Activated naive CD4-positive, alpha-beta T cell treated with Interleukin-2 at 50 U/mL for 16 hours (primary cell): ENCODE measurements around the gene ERBB4.
"Not testable (repeated sequence)": the region's sequence is repeated elsewhere in the genome, so short reads cannot be mapped to it uniquely, and the experiment has no call there.

Experiments
- DNase-seq: peaks from one replicate; pipeline ENCODE4 v3.0.0-alpha.2; 2020

Gene ERBB4

GRCh38 chr2:212193803-212194202 lies 344.8 kb downstream of the ERBB4 start:
- no peak for DNase-seq

- no peak for DNase-seq
Measured at GRCh38 chr2:212193056-212193455, 345.5 kb downstream of the ERBB4 start.

GRCh38 chr2:212191438-212191837 lies 347.2 kb downstream of the ERBB4 start:
- not testable (repeated sequence) for DNase-seq

DNA sequence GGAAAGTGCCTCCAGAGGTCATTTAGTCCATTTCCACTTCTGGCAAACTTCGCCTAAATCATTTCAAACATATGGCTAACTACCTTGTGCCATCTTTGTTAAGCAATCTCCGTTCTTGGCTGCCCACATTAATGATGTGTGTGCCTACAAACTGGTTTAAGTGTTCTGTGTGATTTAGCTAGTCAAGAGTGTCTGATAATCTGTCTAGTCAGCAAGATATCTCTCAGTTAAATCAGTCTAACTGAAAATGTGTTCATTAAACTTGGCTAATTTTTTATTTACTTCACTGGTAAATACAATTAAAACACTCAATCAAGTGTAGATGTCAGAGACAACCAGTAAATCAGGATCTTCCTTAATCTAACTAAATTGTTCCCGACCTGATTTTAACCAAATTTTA lies 352.4 kb downstream of the ERBB4 start:
- DNase-seq, result no peak

DNA sequence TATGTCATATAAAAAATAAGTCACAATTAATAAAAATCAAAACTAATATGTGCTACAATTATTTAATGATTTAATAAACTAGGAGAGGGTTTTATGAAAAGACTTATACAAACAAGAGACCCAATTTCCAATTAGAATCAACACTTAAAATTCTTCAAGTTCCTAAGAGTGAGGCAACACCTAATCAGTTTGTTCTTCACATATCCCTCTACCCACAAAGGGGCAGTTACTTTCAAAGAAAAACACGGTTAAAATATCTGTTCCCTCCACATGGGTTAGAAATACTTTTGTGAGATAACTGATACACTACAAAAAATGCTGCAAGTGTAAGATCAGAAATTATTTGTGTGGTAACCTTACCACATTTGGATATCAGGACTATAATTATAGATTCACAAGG lies 357.0 kb downstream of the ERBB4 start:
- no peak for DNase-seq

DNA sequence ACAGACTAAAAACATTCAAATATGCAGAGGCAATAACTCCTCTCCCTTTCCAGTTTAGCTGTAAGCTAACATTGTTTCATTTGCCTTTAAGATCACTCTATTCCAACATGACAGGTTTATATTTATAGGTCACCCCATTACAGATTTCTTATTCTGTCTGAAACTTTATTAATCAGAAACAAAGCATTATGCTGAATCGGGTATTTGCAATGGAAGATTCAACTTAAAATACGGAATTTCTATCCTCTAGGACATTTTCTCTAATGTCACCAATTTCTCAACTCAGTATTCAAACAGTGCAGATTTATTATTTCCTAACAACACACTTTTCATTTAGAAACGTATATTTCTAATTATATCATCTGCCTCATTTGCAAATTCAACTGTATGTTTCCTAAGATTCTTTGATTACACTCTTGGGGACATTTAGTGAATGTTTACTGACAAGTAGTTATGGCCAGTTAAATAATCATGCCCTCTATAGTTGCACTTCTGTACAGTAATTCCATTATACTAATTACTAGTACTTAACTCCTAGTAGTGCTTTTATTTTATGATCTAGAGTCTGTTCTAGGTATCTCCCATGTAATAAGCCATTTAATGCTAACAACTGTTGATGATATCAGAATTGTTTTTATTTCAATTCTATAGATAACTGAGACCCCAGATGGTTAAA lies 358.1 kb downstream of the ERBB4 start:
- no peak for DNase-seq

- DNase-seq, result no peak
Measured at GRCh38 chr2:212177724-212178123, 360.9 kb downstream of the ERBB4 start.

GRCh38 chr2:212176151-212176550 lies 362.5 kb downstream of the ERBB4 start:
- no peak for DNase-seq

DNA sequence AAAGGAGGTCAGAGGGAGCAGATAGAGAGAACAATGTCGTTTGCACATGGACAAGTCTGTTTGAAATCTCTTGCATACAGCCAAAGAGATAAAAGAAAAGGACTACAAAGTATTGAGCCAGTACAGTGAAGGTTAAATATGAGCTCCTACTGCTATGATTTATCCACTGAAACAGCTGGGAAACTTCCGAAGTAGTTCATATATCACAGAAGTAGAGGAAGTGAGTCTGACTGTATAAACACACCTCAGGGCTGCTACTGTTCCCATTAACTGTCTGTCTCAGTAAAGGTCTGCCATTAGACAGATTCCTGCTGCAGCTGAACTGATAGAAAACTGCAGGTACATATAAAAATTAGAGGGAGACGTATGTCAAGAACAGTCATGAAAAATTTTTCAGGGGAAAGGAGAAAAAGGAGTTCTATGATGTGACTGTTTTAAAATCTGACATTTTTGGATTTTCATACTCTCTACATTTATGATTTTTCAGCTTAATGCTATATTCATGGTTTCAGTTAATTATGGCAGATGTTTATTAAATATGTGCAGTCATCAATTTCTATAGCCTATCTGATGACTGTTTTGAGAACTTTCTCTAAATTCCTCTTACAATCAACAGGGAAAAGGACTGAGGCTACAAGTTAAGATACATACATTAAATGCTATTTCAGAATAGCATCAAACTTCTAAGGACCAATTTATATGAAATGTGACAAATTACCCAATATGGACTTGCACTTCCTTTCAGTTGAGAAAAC lies 364.7 kb downstream of the ERBB4 start:
- no peak for DNase-seq

DNA sequence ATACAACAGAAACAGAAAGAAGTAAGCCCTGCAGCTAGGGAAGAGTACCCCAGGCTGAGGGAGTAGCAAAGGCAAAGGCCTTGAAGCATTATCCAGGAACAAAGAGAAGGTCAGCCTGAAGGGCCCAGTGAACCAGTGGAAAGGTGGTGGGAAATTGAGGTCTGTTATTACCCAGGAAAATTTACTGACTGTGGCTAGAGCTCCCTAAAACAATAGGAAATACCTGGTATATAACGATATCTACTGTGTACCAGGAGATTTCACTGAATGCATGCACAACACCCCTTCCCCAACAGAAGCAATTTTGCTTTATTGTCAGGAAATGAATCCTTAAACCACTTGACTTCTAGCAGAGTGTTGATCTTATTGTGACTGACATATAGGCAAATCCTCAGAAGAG lies 365.3 kb downstream of the ERBB4 start:
- no peak for DNase-seq

GRCh38 chr2:212170382-212170781 lies 368.2 kb downstream of the ERBB4 start:
- no peak for DNase-seq

DNA sequence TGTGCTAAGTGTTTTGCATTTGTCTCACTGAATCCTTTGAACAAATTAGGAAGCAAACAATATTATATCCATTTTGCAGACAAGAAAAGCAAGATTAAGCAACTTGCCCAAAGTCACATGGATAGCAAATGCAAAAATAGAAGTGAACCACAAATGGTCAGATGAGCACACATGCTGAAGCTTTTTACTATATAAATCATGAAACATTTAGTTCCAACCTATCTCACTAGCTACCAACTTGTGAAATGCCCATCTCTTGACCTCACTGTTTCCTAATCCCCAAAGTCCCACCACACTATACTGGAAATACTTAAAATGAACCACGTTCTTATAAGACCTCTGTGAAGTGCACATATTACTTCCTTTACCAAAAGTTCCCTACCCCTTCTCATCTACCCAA lies 380.5 kb downstream of the ERBB4 start:
- no peak for DNase-seq

- no peak for DNase-seq
Measured at GRCh38 chr2:212157012-212157411, 381.6 kb downstream of the ERBB4 start.

DNA sequence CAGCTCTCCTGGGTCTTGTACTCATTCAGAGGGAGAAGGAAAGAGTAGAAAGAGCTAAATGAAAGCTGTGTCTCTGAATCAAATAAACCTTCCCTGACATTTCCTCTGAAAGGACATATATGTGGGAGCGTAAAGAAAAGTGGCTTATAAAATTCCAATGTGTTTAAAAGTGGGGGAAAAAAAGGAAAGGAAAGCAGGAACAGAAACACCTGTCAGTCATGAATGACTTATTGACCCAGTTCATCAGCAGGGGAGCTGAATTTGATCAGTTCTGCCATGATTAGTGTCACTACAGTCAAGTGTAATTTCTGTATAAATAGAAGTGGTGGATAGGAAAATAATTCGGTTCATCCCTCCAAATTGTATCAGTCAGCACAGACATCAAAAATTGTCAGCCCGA lies 382.5 kb downstream of the ERBB4 start:
- DNase-seq, result no peak

GRCh38 chr2:212154477-212154878 lies 384.1 kb downstream of the ERBB4 start:
- DNase-seq, result no peak

DNA sequence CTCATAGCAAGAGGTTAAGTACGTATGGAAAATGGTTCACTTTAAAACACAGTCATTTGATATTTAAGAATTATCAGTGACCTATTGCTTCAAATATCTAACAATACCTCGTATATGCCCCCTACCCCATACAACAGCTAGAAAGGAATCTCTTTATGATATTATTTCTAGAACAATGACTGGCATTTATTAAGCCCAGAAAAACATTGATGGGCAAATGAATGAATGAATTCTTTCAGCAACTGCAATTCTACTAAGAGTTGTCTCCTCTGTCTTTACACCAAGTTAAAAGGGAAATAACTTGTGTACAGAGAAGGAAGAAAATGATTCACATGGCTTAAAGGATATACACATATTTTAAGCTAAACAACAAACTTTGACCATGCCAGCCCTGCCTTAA lies 384.7 kb downstream of the ERBB4 start:
- DNase-seq, result no peak

DNA sequence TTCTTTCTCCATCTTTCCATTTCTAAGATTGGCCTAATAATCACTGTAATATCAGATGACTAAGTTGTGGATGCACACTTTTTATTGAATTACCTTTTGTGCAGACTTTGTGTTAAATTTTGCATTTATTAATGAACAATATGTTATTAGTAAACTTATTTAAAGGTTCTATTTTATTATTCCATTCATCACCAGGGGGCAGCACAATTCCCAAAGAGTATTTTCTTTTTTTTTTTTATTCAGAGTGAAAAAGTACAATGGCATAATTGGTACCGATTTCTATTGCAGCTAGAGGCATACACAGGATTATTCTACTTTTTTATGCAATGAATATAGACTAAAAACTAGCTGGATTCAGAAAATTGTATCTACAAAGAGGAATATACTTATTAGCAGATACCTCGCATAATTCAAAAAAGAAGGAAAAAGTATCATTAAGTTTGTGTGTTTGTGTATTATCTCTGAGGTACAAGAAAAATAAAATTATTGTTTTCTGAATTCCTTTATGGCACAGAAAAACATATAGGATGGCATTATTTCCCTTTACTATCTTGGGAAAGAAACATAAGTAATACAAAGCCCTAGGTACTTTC lies 390.6 kb downstream of the ERBB4 start:
- DNase-seq, result no peak

DNA sequence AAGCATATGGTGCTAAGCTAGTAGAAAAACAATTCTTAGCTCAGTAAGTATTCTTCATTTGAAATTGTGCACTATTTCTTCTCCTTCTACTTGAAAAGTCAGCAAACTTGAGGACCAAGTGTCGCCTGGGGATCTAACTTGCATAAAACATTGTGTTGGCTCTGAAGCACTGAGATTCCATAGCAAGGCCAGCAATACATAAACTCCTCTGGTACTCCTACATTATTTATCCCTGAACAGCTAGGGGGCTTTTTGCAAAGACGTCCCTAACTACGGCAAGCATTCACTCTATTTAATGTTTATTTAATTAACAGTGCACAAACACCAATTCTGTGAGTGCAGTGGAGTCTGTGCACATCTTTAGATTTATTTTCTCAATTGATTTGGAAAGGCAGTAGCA lies 392.2 kb downstream of the ERBB4 start:
- no peak for DNase-seq

GRCh38 chr2:212145121-212145520 lies 393.5 kb downstream of the ERBB4 start:
- no peak for DNase-seq

- DNase-seq, result no peak
Measured at GRCh38 chr2:212142631-212143030, 396.0 kb downstream of the ERBB4 start.

DNA sequence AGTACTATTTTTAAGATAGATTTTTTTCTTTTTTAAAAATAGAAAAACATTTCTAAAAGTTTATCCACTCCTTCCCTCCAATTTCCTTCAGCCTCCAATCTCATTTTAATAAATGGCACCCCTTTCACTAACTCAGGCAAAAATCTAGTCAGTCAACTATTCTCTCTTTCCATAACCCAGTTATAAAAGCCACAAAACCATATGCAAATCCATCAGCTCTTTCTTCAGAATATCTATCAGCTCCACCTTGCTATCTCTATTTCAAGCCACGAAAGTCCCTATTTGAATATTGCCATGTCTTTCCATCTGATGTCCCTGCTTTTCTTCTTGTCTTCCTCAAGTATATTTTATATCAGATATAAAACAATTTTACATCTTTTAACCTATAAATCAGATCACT lies 397.1 kb downstream of the ERBB4 start:
- DNase-seq, result no peak

- DNase-seq, result no peak
Measured at GRCh38 chr2:212136216-212136795, 402.3 kb downstream of the ERBB4 start.

- DNase-seq, result no peak
Measured at GRCh38 chr2:212135739-212136138, 402.9 kb downstream of the ERBB4 start.

DNA sequence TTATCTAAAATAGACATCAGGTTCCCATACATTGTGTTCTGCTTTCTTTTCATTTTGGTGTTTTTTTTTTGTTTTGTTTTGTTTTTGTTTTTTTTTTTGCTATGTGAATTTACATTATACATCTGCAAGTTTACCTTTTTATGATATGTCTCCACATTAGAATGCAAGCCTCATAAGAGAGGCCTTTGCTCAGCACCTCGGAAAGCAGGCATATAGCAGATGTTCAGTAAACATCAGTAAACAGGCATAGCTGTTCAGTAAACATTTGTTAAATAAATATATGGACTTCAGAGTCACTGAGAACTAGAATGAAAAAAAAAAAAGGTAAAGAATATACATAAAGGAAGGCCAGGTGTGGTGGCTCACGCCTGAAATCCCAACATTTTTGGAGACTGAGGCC lies 405.3 kb downstream of the ERBB4 start:
- no peak for DNase-seq
